HFF-Myc (cell line): Measurements from ENCODE around the gene HIF1A.
"Not testable (repeated sequence)": the region's sequence is repeated elsewhere in the genome, so short reads cannot be mapped to it uniquely, and the experiment has no call there.

Experiments used
- DNase-seq: peaks from one replicate; pipeline ENCODE4 v3.0.0-alpha.2; 2011; ENCODE audit warnings: low read depth; ENCODE audit errors: extremely low read depth
- H3K4me3 ChIP-seq: replicated peaks from 2 replicates; pipeline ENCODE4 v1.5.1; 2011; ENCODE audit warnings: low read depth, mild to moderate bottlenecking, control low read depth, low read length
- TF ChIP-seq, protein P1 (sequence below): IDR thresholded peaks from 2 replicates; pipeline ENCODE4 v1.5.1; 2012; ENCODE audit warnings: mild to moderate bottlenecking, low read depth, low read length, control low read depth; ENCODE audit errors: missing control alignments

Gene HIF1A

DNA sequence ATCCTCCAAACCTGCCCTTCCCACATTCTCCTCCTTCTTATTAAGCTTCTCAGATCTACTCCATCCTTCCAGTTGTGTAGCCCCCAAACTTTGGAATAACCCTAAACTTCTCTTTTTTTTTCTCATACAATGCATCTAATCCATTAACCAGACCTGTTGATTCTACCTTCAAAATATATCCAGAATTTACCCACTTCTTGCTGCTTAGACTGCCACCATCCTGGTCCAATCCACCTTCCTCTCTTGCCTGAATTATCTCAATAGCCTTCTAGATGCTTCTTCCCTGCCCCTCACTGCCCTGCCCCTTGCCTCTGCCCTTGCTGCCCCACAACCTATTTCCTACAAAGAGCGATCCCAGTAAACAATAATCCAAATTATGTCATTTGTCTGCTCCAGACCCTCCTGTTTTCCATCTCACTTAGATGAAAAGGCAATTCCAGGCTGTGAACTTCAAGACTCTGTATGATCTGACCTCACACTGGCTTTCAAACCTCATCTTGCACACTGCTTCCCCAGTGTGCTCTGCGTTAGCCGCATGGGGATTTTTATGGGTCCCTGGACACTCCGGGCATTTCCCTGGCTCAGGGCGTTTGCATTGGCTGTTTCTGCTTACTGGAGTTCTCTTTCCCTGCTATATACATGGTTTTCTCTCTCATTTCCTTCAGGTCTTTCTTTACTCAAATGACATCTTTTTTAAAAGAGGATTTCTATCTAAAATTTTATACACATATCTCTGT, 42.6 kb upstream of the HIF1A start:
- TF ChIP-seq, protein P1, sequence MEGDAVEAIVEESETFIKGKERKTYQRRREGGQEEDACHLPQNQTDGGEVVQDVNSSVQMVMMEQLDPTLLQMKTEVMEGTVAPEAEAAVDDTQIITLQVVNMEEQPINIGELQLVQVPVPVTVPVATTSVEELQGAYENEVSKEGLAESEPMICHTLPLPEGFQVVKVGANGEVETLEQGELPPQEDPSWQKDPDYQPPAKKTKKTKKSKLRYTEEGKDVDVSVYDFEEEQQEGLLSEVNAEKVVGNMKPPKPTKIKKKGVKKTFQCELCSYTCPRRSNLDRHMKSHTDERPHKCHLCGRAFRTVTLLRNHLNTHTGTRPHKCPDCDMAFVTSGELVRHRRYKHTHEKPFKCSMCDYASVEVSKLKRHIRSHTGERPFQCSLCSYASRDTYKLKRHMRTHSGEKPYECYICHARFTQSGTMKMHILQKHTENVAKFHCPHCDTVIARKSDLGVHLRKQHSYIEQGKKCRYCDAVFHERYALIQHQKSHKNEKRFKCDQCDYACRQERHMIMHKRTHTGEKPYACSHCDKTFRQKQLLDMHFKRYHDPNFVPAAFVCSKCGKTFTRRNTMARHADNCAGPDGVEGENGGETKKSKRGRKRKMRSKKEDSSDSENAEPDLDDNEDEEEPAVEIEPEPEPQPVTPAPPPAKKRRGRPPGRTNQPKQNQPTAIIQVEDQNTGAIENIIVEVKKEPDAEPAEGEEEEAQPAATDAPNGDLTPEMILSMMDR = no peak
- no peak for DNase-seq
- H3K4me3 ChIP-seq = no peak overlapping the region

DNA sequence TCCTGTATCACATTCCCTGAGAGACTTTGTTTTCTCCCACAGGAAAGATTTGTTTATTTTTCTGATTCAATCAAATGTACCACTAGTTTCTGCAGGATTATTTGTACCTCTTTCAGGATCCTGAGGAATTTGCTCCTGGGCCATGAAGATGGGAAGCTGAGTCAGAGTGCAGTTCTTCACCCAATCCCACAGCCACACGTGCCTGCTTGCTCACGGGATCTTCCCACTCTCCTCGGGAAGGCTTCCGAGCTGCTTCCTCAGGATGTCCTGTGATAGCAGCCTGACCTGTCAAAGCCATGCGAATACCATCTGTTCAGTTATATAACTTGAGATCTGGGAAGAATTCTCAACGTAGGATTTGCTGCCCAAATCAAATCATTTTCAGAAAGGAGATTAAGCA, 41.8 kb upstream of the HIF1A start:
- TF ChIP-seq, protein P1 = no peak
- H3K4me3 ChIP-seq = no peak overlapping the region
- DNase-seq = peak; percentile 67

DNA sequence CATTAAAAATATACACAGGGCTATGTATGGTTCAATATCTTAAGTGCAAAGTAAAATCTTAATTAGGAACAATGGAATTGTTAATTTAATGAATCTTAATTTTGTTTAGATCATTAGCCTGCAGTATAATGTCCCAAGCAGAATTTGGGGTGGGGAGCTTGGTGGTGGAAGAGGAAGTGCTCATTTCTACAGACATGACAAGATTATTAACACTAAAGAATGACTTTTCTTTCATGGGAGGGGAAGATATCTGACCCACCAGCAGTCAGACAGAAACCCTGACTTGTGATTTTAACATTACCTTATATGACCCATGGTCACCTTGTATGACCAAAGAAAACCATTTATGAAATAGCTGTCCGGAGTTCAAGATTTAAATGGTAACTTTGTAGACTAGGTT, 41.3 kb upstream of the HIF1A start:
- TF ChIP-seq, protein P1 = no peak
- no peak for DNase-seq
- H3K4me3 ChIP-seq = no peak overlapping the region

DNA sequence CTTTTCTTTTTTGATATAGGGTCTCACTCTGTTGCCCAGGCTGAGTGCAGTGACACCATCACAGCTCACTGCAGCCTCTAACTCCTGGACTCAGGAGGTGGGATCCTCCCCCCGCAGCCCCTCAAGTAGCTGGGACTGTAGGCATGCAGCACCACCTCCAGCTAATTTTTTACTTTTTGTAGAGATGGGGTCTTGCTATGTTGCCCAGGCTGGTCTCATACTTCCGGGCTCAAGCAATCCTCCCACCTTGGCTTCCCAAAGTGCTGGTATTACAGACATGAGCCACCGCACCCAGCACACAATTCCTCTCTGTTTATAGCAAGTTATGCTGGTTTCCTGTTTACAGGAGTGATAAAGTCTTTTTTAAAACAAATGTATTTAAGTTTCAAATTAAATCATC, 39.5 kb upstream of the HIF1A start:
- no peak overlapping the region for H3K4me3 ChIP-seq
- TF ChIP-seq, protein P1 = no peak
- DNase-seq = no peak

DNA sequence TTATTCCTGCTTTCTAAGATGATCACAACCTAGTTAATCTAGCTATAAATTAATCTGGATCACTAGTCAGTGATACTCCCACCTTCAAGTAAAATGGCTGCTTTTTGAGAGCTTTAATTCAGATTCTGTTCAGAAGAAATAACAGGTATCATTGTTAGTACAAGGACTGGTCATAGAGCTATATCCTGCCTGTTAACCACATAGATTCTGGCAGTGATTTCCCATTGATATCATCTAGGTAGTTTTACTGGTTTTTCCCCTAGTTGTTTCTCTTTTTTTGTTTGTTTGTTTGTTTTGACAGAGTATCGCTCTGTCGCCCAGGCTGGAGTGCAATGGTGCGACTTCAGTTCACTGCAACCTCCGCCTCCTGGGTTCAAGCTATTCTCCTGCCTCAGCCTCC, 39.0 kb upstream of the HIF1A start:
- H3K4me3 ChIP-seq = no peak overlapping the region
- TF ChIP-seq, protein P1 = no peak
- DNase-seq = no peak

DNA sequence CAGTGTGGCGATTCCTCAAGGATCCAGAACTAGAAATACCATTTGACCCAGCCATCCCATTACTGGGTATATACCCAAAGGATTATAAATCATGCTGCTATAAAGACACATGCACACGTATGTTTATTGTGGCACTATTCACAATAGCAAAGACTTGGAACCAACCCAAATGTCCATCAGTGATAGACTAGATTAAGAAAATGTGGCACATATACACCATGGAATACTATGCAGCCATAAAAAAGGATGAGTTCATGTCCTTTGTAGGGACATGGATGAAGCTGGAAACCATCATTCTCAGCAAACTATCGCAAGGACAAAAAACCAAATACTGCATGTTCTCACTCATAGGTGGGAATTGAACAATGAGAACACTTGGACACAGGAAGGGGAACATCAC, 37.2 kb upstream of the HIF1A start:
- not testable (repeated sequence) for DNase-seq, H3K4me3 ChIP-seq

DNA sequence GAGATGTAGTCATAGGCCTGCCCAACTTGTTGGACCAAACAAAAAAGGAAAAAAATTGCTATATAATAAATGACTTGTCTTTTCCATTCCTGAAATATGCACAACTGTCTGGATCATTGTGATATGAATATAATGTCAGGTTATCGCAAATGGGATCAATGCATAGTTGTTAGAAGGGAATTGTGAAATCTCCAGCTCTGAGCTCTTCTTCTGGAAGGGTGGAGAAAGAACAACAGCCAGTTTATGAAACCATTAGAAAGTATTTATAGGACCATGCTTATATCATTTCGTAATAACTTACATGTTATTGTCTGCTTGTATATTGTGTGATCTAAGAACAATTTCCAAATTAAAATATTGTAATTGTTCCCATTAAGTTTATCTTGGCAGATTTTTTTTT, 35.7 kb upstream of the HIF1A start:
- no peak overlapping the region for H3K4me3 ChIP-seq
- TF ChIP-seq, protein P1 = no peak
- no peak for DNase-seq
